GM13976 (cell line): Measurements from ENCODE around the gene NPIPB2.
"Not testable (repeated sequence)": the region's sequence is repeated elsewhere in the genome, so short reads cannot be mapped to it uniquely, and the experiment has no call there.

ENCODE experiments used
- DNase-seq: peaks from one replicate; pipeline ENCODE4 v3.0.0; 2012; ENCODE audit warnings: low spot score
- in situ Hi-C: fragments of 300-500 bp; cut with MboI; formaldehyde crosslinking; loops from one replicate; pipeline ENCODE4 v1.12.0; 2022; ENCODE audit warnings: low sequenced_read_pairs, mixed read lengths, inconsistent platforms; ENCODE audit not compliant: unreplicated experiment
- TF ChIP-seq, protein P1 (sequence below): IDR thresholded peaks from 2 replicates; pipeline ENCODE4 v1.5.1; 2012; ENCODE audit warnings: borderline replicate concordance, mild to moderate bottlenecking; ENCODE audit not compliant: insufficient read depth; ENCODE audit errors: extremely low read depth, missing control alignments, control extremely low read depth

Gene NPIPB2

GRCh38 chr16:11979013-11979672, 37.3 kb upstream of the NPIPB2 start:
- no peak for DNase-seq
- TF ChIP-seq, protein P1, sequence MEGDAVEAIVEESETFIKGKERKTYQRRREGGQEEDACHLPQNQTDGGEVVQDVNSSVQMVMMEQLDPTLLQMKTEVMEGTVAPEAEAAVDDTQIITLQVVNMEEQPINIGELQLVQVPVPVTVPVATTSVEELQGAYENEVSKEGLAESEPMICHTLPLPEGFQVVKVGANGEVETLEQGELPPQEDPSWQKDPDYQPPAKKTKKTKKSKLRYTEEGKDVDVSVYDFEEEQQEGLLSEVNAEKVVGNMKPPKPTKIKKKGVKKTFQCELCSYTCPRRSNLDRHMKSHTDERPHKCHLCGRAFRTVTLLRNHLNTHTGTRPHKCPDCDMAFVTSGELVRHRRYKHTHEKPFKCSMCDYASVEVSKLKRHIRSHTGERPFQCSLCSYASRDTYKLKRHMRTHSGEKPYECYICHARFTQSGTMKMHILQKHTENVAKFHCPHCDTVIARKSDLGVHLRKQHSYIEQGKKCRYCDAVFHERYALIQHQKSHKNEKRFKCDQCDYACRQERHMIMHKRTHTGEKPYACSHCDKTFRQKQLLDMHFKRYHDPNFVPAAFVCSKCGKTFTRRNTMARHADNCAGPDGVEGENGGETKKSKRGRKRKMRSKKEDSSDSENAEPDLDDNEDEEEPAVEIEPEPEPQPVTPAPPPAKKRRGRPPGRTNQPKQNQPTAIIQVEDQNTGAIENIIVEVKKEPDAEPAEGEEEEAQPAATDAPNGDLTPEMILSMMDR, result no peak
- in situ Hi-C loops, result no loop called here

DNA sequence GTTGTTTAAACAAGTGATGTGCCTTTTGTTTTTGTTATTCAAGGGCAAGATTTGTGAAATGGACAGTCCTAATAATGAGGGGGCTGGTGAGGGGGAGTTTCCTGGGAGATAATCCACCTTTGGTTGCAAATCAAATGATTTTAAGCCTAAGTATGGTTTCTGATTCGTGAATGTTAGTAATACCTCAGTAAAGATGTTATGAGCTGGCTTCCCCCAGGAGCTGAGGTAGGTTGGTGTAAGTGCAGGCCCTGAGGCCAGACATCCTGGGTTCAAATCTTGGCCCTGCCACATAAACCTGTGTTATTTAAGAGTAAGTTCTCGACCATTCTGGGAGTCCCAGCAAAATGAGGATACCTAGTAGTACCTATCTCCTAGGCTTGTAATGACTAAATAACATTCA, 36.2 kb upstream of the NPIPB2 start:
- in situ Hi-C loops, result no loop called here
- TF ChIP-seq, protein P1, result no peak
- no peak for DNase-seq

DNA sequence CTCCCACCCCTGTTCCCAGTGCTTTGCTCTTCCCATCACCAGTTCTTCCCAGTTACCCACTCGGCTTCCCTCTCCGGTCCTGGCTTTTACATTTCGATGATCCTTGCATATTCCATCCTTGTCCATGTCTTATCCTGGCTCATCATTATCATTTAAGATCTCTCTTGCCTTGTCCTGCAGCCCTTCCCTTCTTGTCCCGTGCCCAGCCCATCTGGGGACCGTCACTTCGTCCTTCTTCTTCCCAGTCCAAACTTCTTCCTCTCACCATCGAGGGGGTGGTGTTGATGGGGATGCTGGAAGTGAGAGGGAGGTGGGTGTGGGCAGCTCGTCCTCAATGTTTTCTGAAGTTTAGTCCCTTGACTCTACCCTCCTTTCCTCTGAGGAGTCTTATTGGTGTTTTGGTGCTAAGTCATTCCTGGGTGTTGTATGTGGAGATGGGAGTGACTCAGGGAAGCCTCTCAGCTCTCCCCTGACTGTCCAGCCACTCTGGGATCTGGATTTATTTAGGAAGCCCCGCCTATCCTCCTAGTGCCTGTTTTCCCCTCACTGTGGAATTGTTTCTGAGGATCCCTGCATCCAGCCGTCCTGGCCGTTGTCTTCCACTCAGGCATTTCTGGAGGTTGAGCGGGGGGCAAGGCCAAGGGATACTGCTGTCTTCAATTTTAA, 35.7 kb upstream of the NPIPB2 start:
- no peak for DNase-seq
- in situ Hi-C loops, result no loop called here
- TF ChIP-seq, protein P1, result no peak

GRCh38 chr16:11976850-11977375, 35.1 kb upstream of the NPIPB2 start:
- in situ Hi-C loops, result no loop called here
- TF ChIP-seq, protein P1, result no peak
- no peak for DNase-seq

GRCh38 chr16:11973070-11973469, 31.2 kb upstream of the NPIPB2 start:
- no peak for DNase-seq

DNA sequence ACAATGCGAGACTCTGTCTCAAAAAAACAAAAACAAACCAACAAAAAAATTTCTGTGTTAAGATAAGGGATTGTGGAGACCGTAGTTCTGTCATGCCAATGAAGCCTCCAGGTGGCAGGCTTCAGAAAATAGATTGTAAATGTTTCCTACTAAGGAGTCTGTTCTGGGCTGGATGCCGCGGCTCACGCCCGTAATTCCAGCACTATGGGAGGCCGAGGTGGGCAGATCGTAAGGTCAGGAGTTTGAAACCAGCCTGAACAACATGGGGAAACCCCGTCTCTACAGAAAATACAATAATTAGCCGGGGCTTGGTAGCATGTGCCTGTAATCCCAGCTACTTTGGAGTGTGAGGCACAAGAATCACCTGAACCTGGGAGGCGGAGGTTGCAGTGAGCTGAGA, 30.3 kb upstream of the NPIPB2 start:
- DNase-seq, result no peak
- TF ChIP-seq, protein P1, result no peak
- in situ Hi-C loops, result no loop called here

More at GRCh38 chr16:11973070-11973469, 31.2 kb upstream of the NPIPB2 start:
- in situ Hi-C loops, result no loop called here
- TF ChIP-seq, protein P1, result no peak

DNA sequence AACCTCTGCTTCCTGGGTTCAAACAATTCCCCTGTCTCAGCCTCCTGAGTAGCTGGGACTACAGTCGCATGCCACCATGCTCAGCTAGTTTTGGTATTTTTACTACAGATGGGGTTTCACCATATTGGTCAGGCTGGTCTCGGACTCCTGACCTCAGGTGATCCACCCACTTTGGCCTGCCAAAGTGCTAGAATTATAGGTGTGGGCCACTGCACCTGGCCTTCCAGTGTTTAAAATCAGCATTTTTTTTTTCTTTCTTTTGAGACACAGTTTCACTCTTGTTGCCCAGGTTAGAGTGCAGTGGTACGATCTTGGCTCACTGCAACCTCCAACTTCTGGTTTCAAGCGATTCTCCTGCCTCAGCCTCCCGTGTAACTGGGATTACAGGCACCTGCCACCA, 28.4 kb upstream of the NPIPB2 start:
- DNase-seq, in situ Hi-C loops: not testable (repeated sequence)
